Mesodermal cell (in vitro differentiated cells): ENCODE results near the gene OTUD6A.
"Not testable (repeated sequence)": the region's sequence is repeated elsewhere in the genome, so short reads cannot be mapped to it uniquely, and the experiment has no call there.

Source experiments
- H3K27ac ChIP-seq: 2 replicates; pipeline ENCODE4 v1.7.0; 2013; ENCODE audit warnings: mild to moderate bottlenecking, low read depth, low read length, moderate library complexity; ENCODE audit not compliant: severe bottlenecking
- H3K36me3 ChIP-seq: 2 replicates; pipeline ENCODE4 v1.7.1; 2013; ENCODE audit warnings: mild to moderate bottlenecking, low read length, moderate library complexity; ENCODE audit not compliant: control insufficient read depth, insufficient read depth
- H3K4me1 ChIP-seq: one replicate; pipeline ENCODE4 v1.7.1; 2013; ENCODE audit warnings: mild to moderate bottlenecking, low read length; ENCODE audit not compliant: insufficient read depth, control insufficient read depth, poor library complexity, severe bottlenecking
- H3K4me3 ChIP-seq: 2 replicates; pipeline ENCODE4 v1.7.0; 2013; ENCODE audit warnings: low read length, control low read depth, mild to moderate bottlenecking; ENCODE audit not compliant: insufficient read depth, poor library complexity, severe bottlenecking; ENCODE audit errors: extremely low read depth
- H3K9me3 ChIP-seq: 2 replicates; pipeline ENCODE4 v1.7.1; 2013; ENCODE audit warnings: mild to moderate bottlenecking, low read length, moderate library complexity; ENCODE audit not compliant: control insufficient read depth
- WGBS, 2 experiments: methylation state at CpG; one replicate each; pipeline ENCODE4 v1.1.5; 2013; ENCODE audit warnings: missing lambda C conversion rate in 2 of 2; ENCODE audit not compliant: insufficient coverage in 2 of 2; 5-methylcytosine and 5-hydroxymethylcytosine counted together

OTUD6A gene

GRCh38 chrX:70087857-70088630 is 25.8 kb downstream of the OTUD6A start:
- no peak overlapping the region for H3K27ac ChIP-seq
- no peak overlapping the region for H3K4me3 ChIP-seq
- no peaks in the 10 kb centered on the region for H3K9me3 ChIP-seq
- peaks cover 8% of the 10 kb centered on the region for H3K4me1 ChIP-seq
- 90 to 98% methylated on average over 6 to 7 of the region's 11 CpGs for WGBS, 2 experiments
- H3K36me3 ChIP-seq, result no peaks in the 10 kb centered on the region

- no peaks in the 10 kb centered on the region for H3K36me3 ChIP-seq
- peaks cover 8% of the 10 kb centered on the region for H3K4me1 ChIP-seq
- no peak overlapping the region for H3K27ac ChIP-seq
- no peaks in the 10 kb centered on the region for H3K9me3 ChIP-seq
- no peak overlapping the region for H3K4me3 ChIP-seq
These were observed 26.5 kb downstream of the OTUD6A start for GRCh38 chrX:70088751-70089150.

GRCh38 chrX:70089604-70090297 is 27.5 kb downstream of the OTUD6A start:
- H3K9me3 ChIP-seq, result no peaks in the 10 kb centered on the region
- H3K36me3 ChIP-seq, result no peaks in the 10 kb centered on the region
- no CpG with 5 or more reads among the region's 1 CpG for WGBS, 2 experiments
- peaks cover 8% of the 10 kb centered on the region for H3K4me1 ChIP-seq
- no peak overlapping the region for H3K4me3 ChIP-seq
- H3K27ac ChIP-seq, result no peak overlapping the region

- Histone ChIP-seq H3K9me3 (no peaks in the 10 kb centered on the region), H3K36me3 (no peaks in the 10 kb centered on the region), H3K27ac (no peak overlapping the region), H3K4me3 (no peak overlapping the region), H3K4me1 (peaks cover 8% of the 10 kb centered on the region)
- 83 to 86% methylated on average over 1 of the region's 4 CpGs for WGBS, 2 experiments
These were observed 30.0 kb downstream of the OTUD6A start for GRCh38 chrX:70092247-70092646.

- Histone ChIP-seq H3K9me3 (no peaks in the 10 kb centered on the region), H3K27ac (no peak overlapping the region), H3K4me3 (no peak overlapping the region), H3K36me3 (no peaks in the 10 kb centered on the region), H3K4me1 (no peaks in the 10 kb centered on the region)
- WGBS, 2 experiments, result 70 to 83% methylated on average over 2 of the region's 2 CpGs
These were observed 33.8 kb downstream of the OTUD6A start for GRCh38 chrX:70096052-70096451.

- Histone ChIP-seq H3K9me3 (no peaks in the 10 kb centered on the region), H3K4me1 (no peaks in the 10 kb centered on the region), H3K27ac (no peak overlapping the region), H3K4me3 (no peak overlapping the region), H3K36me3 (no peaks in the 10 kb centered on the region)
- 43% methylated on average over 1 of the region's 2 CpGs; no CpG with 5 or more reads in 1 of the 2 experiments for WGBS, 2 experiments
These were observed 43.0 kb downstream of the OTUD6A start for GRCh38 chrX:70105229-70105628.

GRCh38 chrX:70111436-70112026 is 49.3 kb downstream of the OTUD6A start:
- not testable (repeated sequence) for H3K27ac ChIP-seq, H3K4me1 ChIP-seq, H3K36me3 ChIP-seq, H3K9me3 ChIP-seq, H3K4me3 ChIP-seq
- no CpG with 5 or more reads among the region's 4 CpGs for WGBS, 2 experiments
